Measurements from ENCODE around the gene MRPL12. TPM values are rescaled to one million over a fixed set of nuclear protein-coding genes. Genes with fewer than 3 reads are reported as not detected.

MRPL12 gene
- total and polyA plus RNA-seq, 9 of the 15 experiments (the other 6 are each of a cell fraction or from before 2014, with no cell fraction given) = 0.94 to 338 (median 100) TPM

- TF ChIP-seq TEAD1 (CRISPR knock-in tag; IDR thresholded peaks at IDR 0.05) = 0 out of 4 replicates have a peak, but pooled peaks of 1 of the 2 experiments have one; percentile 42
- no peak for TF ChIP-seq NR2C1 (IDR thresholded peaks at IDR 0.05)
- no peak for TF ChIP-seq NR2C1 (tag; IDR thresholded peaks at IDR 0.05)
- 0 out of 2 replicates have a peak, but pooled peaks have one; percentile 55 for TF ChIP-seq NFRKB (IDR thresholded peaks at IDR 0.05; ENCODE audit: low read depth)
- peak; percentile 81 to 88 for TF ChIP-seq MNT (conservative IDR thresholded peaks at IDR 0.05)
- TF ChIP-seq MCM3 (IDR thresholded peaks at IDR 0.05) = no peak
- TF ChIP-seq ZNF232 (CRISPR knock-in tag; IDR thresholded peaks at IDR 0.05) = peak; percentile 63; the same call in 1 of the 2 replicates
- TF ChIP-seq EP300 (IDR thresholded peaks at IDR 0.05; ENCODE audit: low read length) = no peak
- TF ChIP-seq PHTF2 (CRISPR knock-in tag; IDR thresholded peaks at IDR 0.05) = no peak
- peak; percentile 14 for TF ChIP-seq EP400 (IDR thresholded peaks at IDR 0.05)
- no peak for TF ChIP-seq TEAD2 (tag; IDR thresholded peaks at IDR 0.05)
- TF ChIP-seq USF2 (CRISPR knock-in tag; IDR thresholded peaks at IDR 0.05) = peak; percentile 43; the same call in 1 of the 2 replicates
- peak; percentile 9 for TF ChIP-seq TBP (optimal IDR thresholded peaks at IDR 0.05; ENCODE audit: low read depth, low read length)
- TF ChIP-seq TCF7L2 (IDR thresholded peaks at IDR 0.05; ENCODE audit: low read depth, low read length) = no peak
- no peak for TF ChIP-seq MECOM (CRISPR knock-in tag; IDR thresholded peaks at IDR 0.05)
- TF ChIP-seq, protein P1, sequence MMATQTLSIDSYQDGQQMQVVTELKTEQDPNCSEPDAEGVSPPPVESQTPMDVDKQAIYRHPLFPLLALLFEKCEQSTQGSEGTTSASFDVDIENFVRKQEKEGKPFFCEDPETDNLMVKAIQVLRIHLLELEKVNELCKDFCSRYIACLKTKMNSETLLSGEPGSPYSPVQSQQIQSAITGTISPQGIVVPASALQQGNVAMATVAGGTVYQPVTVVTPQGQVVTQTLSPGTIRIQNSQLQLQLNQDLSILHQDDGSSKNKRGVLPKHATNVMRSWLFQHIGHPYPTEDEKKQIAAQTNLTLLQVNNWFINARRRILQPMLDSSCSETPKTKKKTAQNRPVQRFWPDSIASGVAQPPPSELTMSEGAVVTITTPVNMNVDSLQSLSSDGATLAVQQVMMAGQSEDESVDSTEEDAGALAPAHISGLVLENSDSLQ (IDR thresholded peaks at IDR 0.05) = no peak
- TF ChIP-seq ID3 (CRISPR knock-in tag; IDR thresholded peaks at IDR 0.05) = no peak
- TF ChIP-seq ID3 (tag; IDR thresholded peaks at IDR 0.05) = no peak
- TF ChIP-seq, protein P2, sequence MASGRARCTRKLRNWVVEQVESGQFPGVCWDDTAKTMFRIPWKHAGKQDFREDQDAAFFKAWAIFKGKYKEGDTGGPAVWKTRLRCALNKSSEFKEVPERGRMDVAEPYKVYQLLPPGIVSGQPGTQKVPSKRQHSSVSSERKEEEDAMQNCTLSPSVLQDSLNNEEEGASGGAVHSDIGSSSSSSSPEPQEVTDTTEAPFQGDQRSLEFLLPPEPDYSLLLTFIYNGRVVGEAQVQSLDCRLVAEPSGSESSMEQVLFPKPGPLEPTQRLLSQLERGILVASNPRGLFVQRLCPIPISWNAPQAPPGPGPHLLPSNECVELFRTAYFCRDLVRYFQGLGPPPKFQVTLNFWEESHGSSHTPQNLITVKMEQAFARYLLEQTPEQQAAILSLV (tag; IDR thresholded peaks at IDR 0.05) = peak; percentile 8; the same call in 1 of the 2 replicates
- TF ChIP-seq, protein P3, sequence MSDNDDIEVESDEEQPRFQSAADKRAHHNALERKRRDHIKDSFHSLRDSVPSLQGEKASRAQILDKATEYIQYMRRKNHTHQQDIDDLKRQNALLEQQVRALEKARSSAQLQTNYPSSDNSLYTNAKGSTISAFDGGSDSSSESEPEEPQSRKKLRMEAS (CRISPR knock-in tag; IDR thresholded peaks at IDR 0.05) = peak; percentile 97
- TF ChIP-seq, protein P4, sequence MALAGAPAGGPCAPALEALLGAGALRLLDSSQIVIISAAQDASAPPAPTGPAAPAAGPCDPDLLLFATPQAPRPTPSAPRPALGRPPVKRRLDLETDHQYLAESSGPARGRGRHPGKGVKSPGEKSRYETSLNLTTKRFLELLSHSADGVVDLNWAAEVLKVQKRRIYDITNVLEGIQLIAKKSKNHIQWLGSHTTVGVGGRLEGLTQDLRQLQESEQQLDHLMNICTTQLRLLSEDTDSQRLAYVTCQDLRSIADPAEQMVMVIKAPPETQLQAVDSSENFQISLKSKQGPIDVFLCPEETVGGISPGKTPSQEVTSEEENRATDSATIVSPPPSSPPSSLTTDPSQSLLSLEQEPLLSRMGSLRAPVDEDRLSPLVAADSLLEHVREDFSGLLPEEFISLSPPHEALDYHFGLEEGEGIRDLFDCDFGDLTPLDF (CRISPR knock-in tag; IDR thresholded peaks at IDR 0.05) = 0 out of 2 replicates have a peak, but pooled peaks have one; percentile 43
- no peak for TF ChIP-seq MCM2 (IDR thresholded peaks at IDR 0.05; ENCODE audit: low read depth)
Observed at GRCh38 chr17:81684442-81684911, 18.7 kb upstream of the MRPL12 start (continued).
